HG02610 (cell line): ENCODE results near the gene TF.

Source experiments
- ATAC-seq: cut with Tn5 transposase; IDR thresholded peaks from one replicate; pipeline ENCODE4 v1.9.1; 2021; ENCODE audit warnings: mild to moderate bottlenecking, moderate library complexity; ENCODE audit not compliant: unreplicated experiment

The TF gene

GRCh38 chr3:133805384-133805701, 59.1 kb downstream of the TF start:
- no peak for ATAC-seq

GRCh38 chr3:133805702-133806475, 59.7 kb downstream of the TF start, which contains the start of gene SRPRB:
SRPRB (plus strand) TSS chr3:133805815; CDS start chr3:133805849, 34 bp downstream.
- ATAC-seq, result peak; percentile 98

- ATAC-seq, result no peak
Observed at GRCh38 chr3:133812872-133813271, 66.7 kb downstream of the TF start.

GRCh38 chr3:133815386-133815785, 69.2 kb downstream of the TF start:
- no peak for ATAC-seq

- ATAC-seq, result no peak
Observed at GRCh38 chr3:133820129-133820528, 73.9 kb downstream of the TF start.

GRCh38 chr3:133820889-133821675, 74.9 kb downstream of the TF start:
- no peak for ATAC-seq

GRCh38 chr3:133821767-133822638, 75.8 kb downstream of the TF start:
- ATAC-seq, result no peak

- no peak for ATAC-seq
Observed at GRCh38 chr3:133824961-133825485, 78.8 kb downstream of the TF start.

GRCh38 chr3:133825969-133826727, 80.0 kb downstream of the TF start:
- ATAC-seq, result no peak

- ATAC-seq, result no peak
Observed at GRCh38 chr3:133827136-133827535, 80.9 kb downstream of the TF start.

GRCh38 chr3:133827684-133828083, 81.5 kb downstream of the TF start:
- ATAC-seq, result no peak

GRCh38 chr3:133828576-133829309, 82.5 kb downstream of the TF start:
- no peak for ATAC-seq

- no peak for ATAC-seq
Observed at GRCh38 chr3:133829310-133829707, 83.1 kb downstream of the TF start.

- ATAC-seq, result no peak
Observed at GRCh38 chr3:133830071-133830470, 83.9 kb downstream of the TF start.

- no peak for ATAC-seq
Observed at GRCh38 chr3:133831966-133832801, 86.0 kb downstream of the TF start.

- no peak for ATAC-seq
Observed at GRCh38 chr3:133832802-133833144, 86.6 kb downstream of the TF start.

- ATAC-seq, result no peak
Observed at GRCh38 chr3:133833267-133833666, 87.1 kb downstream of the TF start.

- no peak for ATAC-seq
Observed at GRCh38 chr3:133833880-133834620, 87.9 kb downstream of the TF start.
